Body of pancreas (tissue), 4 donors: ENCODE measurements around the gene DSCAM. TPM values are rescaled to one million over a fixed set of nuclear protein-coding genes. Genes with fewer than 3 reads are reported as not detected.

Experiments
- ATAC-seq: fragments of 150-250 bp; one replicate; pipeline ENCODE4 v1.9.1; 2016
- DNase-seq, 4 donors: peaks; one replicate each; pipeline ENCODE4 v3.0.0-alpha.2; 2019
- H3K27ac ChIP-seq, 4 donors: fragments of 200-600 bp; sonication (generic); 1 replicate in 3 of 4; 2 replicates in 1 of 4; pipeline versions ENCODE4 v1.5.1 to v1.6.1; 2016 to 2019; ENCODE audit warnings: mild to moderate bottlenecking in 1 of 4, mixed read lengths in 1 of 4, moderate library complexity in 1 of 4
- H3K27me3 ChIP-seq, 2 donors: fragments of 200-600 bp; sonication (generic); one replicate each; pipeline ENCODE4 v1.6.0; 2016; ENCODE audit warnings: mild to moderate bottlenecking in 1 of 2
- H3K36me3 ChIP-seq, 2 donors: fragments of 200-600 bp; sonication (generic); replicated peaks in 1 of 2; 2 replicates each; pipeline ENCODE4 v1.5.1; 2016; ENCODE audit warnings: low read depth in 2 of 2; ENCODE audit not compliant: insufficient read depth in 1 of 2
- H3K4me1 ChIP-seq: fragments of 200-600 bp; sonication (generic); one replicate; pipeline ENCODE4 v1.6.0; 2016
- H3K4me3 ChIP-seq, 2 donors: fragments of 200-600 bp; sonication (generic); 1 replicate in 1 of 2; 2 replicates in 1 of 2; pipeline ENCODE4 v1.5.1; 2016 to 2019
- H3K9me3 ChIP-seq, 3 donors: fragments of 200-600 bp; sonication (generic); 1 replicate in 2 of 3; 2 replicates in 1 of 3; pipeline ENCODE4 v1.5.1; 2016
- POLR2A ChIP-seq, 3 donors: fragments of 450-650 bp; IDR thresholded peaks; one replicate each; pipeline ENCODE4 v1.6.1; 2016; ENCODE audit warnings: antibody characterized with exemption in 3 of 3, mild to moderate bottlenecking in 2 of 3
- WGBS, 2 donors: methylation state at CpG; one replicate each; pipeline ENCODE4 v1.1.5; 2017; 5-methylcytosine and 5-hydroxymethylcytosine counted together
- intact Hi-C: fragments of 100-400 bp; cut with DNase I; formaldehyde crosslinking; loops from one replicate; pipeline ENCODE4 v1.15.1; 2023
- total RNA-seq, 2 donors: library from RNA; depleted of rRNA; stranded (reverse); fragments of >200 nt; gene quantifications; one replicate each; pipeline ENCODE4 v1.1.0, GENCODE V29; 2016
- TF ChIP-seq, protein P1 (sequence below), 7 experiments: fragments of 450-650 bp in 4 of 7; fragments of 200-600 bp in 3 of 7; sonication (generic) in 3 of 7; IDR thresholded peaks; one replicate each; pipeline ENCODE4 v1.5.1; 2016 to 2019; ENCODE audit warnings: antibody characterized with exemption in 7 of 7

DSCAM gene
- total RNA-seq, 2 donors from 2014 or later = 0.26 TPM; not detected in 1

DNA sequence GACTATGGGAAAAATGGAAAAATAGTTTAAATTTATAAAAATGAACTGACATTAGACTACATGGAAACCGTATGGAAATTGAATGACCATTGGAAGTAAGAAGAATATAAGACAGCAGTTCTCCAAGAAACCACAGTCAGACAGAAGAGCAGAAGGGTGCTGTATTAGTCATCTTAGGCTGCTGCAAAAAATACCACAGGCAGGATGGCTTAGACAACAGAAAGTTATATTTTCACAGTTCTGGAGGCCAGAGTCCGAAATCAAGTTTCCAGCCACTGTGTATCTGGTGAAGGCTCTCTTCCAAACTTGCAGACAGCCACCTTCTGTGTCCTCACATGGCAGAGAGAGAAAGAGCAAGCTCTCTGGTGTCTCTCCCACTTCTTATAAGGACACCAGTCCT, 175.2 kb downstream of the DSCAM start:
- H3K27ac ChIP-seq = no peak overlapping the region
- no peak overlapping the region for H3K4me3 ChIP-seq
- H3K4me1 ChIP-seq = peaks cover 5% of the 10 kb centered on the region
- DNase-seq (no peak), ATAC-seq (no peak)
- no peaks in the 10 kb centered on the region for H3K27me3 ChIP-seq
- WGBS, 2 donors = 82 to 92% methylated on average over 2 of the region's 2 CpGs
- no peaks in the 10 kb centered on the region for H3K9me3 ChIP-seq
- no peaks in the 10 kb centered on the region for H3K36me3 ChIP-seq
- intact Hi-C loops = no loop called here
- TF ChIP-seq POLR2A (IDR thresholded peaks at IDR 0.05) = no peak
- TF ChIP-seq, protein P1, sequence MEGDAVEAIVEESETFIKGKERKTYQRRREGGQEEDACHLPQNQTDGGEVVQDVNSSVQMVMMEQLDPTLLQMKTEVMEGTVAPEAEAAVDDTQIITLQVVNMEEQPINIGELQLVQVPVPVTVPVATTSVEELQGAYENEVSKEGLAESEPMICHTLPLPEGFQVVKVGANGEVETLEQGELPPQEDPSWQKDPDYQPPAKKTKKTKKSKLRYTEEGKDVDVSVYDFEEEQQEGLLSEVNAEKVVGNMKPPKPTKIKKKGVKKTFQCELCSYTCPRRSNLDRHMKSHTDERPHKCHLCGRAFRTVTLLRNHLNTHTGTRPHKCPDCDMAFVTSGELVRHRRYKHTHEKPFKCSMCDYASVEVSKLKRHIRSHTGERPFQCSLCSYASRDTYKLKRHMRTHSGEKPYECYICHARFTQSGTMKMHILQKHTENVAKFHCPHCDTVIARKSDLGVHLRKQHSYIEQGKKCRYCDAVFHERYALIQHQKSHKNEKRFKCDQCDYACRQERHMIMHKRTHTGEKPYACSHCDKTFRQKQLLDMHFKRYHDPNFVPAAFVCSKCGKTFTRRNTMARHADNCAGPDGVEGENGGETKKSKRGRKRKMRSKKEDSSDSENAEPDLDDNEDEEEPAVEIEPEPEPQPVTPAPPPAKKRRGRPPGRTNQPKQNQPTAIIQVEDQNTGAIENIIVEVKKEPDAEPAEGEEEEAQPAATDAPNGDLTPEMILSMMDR (IDR thresholded peaks at IDR 0.05) = no peak

DNA sequence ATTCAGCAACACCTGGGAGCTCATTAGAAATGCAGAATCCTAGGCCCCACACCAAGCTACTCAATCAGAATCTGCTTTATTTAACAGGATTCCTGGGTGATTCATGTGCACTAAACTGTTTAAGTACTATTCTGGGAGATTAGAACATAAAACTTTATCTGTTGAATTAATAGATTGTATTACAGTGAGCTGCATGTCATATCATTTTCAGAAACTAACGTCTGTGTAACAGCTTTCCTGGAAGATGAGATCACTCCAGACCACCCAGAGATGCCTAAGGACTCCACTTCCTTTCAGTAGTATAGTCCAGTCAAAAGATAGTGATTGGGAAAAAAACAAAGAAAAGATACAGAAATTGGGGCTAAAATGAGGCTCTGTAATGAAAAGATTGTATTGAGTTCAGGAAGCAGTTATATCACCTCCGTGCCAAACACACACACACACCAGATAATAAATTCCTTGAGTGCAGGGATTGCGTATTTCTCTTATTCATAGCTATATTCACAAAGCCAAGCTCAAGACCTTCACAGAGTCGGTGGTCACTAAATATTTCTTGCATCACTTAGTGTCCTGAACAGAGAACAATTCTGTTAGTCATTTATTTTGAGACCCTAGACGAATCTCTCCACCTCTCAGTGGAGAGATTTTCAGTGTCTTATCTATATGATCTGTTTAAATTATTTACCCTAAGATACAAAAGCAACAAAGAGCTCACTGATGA, 178.2 kb downstream of the DSCAM start:
- ATAC-seq (no peak), DNase-seq (no peak)
- no peak overlapping the region for H3K4me3 ChIP-seq
- no peaks in the 10 kb centered on the region for H3K36me3 ChIP-seq
- H3K27ac ChIP-seq = no peak overlapping the region
- H3K9me3 ChIP-seq = no peaks in the 10 kb centered on the region
- TF ChIP-seq, protein P1 (IDR thresholded peaks at IDR 0.05) = no peak
- no peak for TF ChIP-seq POLR2A (IDR thresholded peaks at IDR 0.05)
- H3K4me1 ChIP-seq = no peaks in the 10 kb centered on the region
- no peaks in the 10 kb centered on the region for H3K27me3 ChIP-seq
- intact Hi-C loops = no loop called here
- 52 to 57% methylated on average over 5 of the region's 5 CpGs for WGBS, 2 donors

DNA sequence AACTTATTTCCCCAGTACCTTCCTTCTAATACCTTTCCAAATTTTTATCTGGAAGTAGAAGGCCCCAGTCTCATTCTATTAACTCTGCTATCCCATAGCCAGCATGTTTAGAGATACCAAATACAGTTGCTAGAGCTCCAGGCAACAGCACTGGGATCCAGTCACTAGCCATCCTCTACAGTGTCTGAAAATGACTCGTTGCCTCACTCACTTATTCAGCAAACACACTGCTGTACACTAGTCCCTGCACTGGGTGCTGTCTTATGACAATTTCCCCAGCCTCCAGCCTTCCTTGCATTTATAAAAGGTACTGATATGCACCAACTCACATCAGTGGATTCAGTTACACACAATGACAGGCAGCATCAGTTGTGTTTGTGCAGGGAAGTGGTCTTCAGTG, 179.0 kb downstream of the DSCAM start:
- no peak for ATAC-seq
- 61 to 69% methylated on average over 1 of the region's 1 CpG for WGBS, 2 donors
- no peak overlapping the region for H3K4me3 ChIP-seq
- H3K4me1 ChIP-seq = no peaks in the 10 kb centered on the region
- no peak overlapping the region for H3K27ac ChIP-seq
- intact Hi-C loops = no loop called here
- DNase-seq = no peak
- TF ChIP-seq, protein P1 (IDR thresholded peaks at IDR 0.05) = no peak
- no peak for TF ChIP-seq POLR2A (IDR thresholded peaks at IDR 0.05)
- no peaks in the 10 kb centered on the region for H3K9me3 ChIP-seq
- H3K36me3 ChIP-seq = no peaks in the 10 kb centered on the region
- H3K27me3 ChIP-seq = no peaks in the 10 kb centered on the region

DNA sequence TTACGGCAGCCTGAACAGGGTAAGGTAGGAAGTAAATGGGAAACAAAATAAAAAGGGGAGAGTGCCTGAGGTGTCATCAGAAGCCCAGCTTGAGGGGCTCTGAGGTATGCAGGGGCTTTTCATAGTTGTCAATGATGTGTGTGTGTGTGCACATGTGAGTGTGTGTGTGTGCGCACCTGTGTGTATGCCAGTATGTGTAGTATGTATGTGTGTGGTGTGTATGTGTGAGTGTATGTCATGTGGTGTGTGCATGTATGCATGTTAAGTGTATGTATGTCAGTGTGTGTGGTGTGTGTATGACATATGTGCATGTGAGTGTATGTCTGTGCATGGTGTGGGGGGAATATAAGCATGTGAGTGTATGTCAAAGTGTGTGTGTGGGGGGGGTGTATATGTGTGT, 184.1 kb downstream of the DSCAM start:
- WGBS, 2 donors = 89 to 96% methylated on average over 2 of the region's 2 CpGs
- no peak for DNase-seq
- intact Hi-C loops = no loop called here
- H3K4me3 ChIP-seq = no peak overlapping the region
- H3K4me1 ChIP-seq = peaks cover 6% of the 10 kb centered on the region
- H3K27ac ChIP-seq = no peak overlapping the region
- H3K27me3 ChIP-seq = no peaks in the 10 kb centered on the region
- H3K9me3 ChIP-seq = no peaks in the 10 kb centered on the region
- TF ChIP-seq, protein P1 (IDR thresholded peaks at IDR 0.05) = no peak
- TF ChIP-seq POLR2A (IDR thresholded peaks at IDR 0.05) = no peak
- ATAC-seq = no peak
- H3K36me3 ChIP-seq = no peaks in the 10 kb centered on the region

DNA sequence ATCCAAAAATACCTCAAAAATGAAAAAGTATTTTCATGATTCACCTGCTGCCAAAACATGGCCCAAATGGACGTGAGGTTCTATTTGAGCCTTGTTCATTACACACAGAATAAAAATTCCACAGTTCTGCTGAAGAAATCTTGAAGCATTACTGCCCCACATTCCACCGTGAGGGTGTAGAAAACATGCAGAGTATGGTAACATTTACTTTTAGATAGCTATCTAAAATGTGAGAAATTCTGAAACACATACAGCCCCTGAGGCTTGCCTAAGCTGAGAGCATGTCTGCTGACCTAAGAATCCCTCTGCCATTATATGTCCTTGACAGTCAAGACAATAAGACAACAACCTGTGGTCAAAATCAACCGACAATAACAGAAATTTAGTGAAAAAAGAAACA, 186.5 kb downstream of the DSCAM start:
- Histone ChIP-seq H3K36me3 (no peaks in the 10 kb centered on the region), H3K9me3 (no peaks in the 10 kb centered on the region), H3K4me3 (no peak overlapping the region), H3K27ac (no peak overlapping the region), H3K27me3 (no peaks in the 10 kb centered on the region), H3K4me1 (peaks cover 13% of the 10 kb centered on the region)
- intact Hi-C loops = no loop called here
- ATAC-seq (no peak), DNase-seq (no peak)
- no peak for TF ChIP-seq POLR2A (IDR thresholded peaks at IDR 0.05)
- TF ChIP-seq, protein P1 (IDR thresholded peaks at IDR 0.05) = no peak
- 37 to 52% methylated on average over 3 of the region's 3 CpGs for WGBS, 2 donors
